Omental fat pad (tissue), 4 donors: ENCODE results near the gene MYO15A. TPM values are rescaled to one million over a fixed set of nuclear protein-coding genes. Genes with fewer than 3 reads are reported as not detected.
A peak's percentile ranks its signal among the peaks of the same experiment; 100 is the strongest.
"Not testable (repeated sequence)": the region's sequence is repeated elsewhere in the genome, so short reads cannot be mapped to it uniquely, and the experiment has no call there.

Source experiments
- ATAC-seq: fragments of 150-250 bp; one replicate; pipeline ENCODE4 v1.9.1; 2016; ENCODE audit warnings: mild to moderate bottlenecking, moderate library complexity; ENCODE audit not compliant: low FRiP score
- DNase-seq: peaks from one replicate; pipeline ENCODE4 v3.0.0-alpha.2; 2019; ENCODE audit warnings: low spot score
- total RNA-seq, 4 donors: library from RNA; depleted of rRNA; stranded (reverse); fragments of >200 nt; gene quantifications; one replicate each; pipeline ENCODE4 v1.1.0, GENCODE V29; 2016
- TF ChIP-seq, protein P1 (sequence below), 3 donors: fragments of 450-650 bp; IDR thresholded peaks; one replicate each; pipeline ENCODE4 v1.5.1; 2016 to 2017; ENCODE audit warnings: antibody characterized with exemption in 3 of 3, mild to moderate bottlenecking in 3 of 3, moderate library complexity in 2 of 3

MYO15A gene
- total RNA-seq, 4 donors from 2014 or later, result 0.31 to 3.9 (median 2.0) TPM

GRCh38 chr17:18205861-18206260, 97.3 kb downstream of the MYO15A start:
- DNase-seq (no peak), ATAC-seq (no peak)
- TF ChIP-seq, protein P1, sequence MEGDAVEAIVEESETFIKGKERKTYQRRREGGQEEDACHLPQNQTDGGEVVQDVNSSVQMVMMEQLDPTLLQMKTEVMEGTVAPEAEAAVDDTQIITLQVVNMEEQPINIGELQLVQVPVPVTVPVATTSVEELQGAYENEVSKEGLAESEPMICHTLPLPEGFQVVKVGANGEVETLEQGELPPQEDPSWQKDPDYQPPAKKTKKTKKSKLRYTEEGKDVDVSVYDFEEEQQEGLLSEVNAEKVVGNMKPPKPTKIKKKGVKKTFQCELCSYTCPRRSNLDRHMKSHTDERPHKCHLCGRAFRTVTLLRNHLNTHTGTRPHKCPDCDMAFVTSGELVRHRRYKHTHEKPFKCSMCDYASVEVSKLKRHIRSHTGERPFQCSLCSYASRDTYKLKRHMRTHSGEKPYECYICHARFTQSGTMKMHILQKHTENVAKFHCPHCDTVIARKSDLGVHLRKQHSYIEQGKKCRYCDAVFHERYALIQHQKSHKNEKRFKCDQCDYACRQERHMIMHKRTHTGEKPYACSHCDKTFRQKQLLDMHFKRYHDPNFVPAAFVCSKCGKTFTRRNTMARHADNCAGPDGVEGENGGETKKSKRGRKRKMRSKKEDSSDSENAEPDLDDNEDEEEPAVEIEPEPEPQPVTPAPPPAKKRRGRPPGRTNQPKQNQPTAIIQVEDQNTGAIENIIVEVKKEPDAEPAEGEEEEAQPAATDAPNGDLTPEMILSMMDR (IDR thresholded peaks at IDR 0.05), result no peak

- TF ChIP-seq, protein P1 (IDR thresholded peaks at IDR 0.05), result no peak
- ATAC-seq, result no peak
- DNase-seq, result no peak
These were observed 98.4 kb downstream of the MYO15A start for GRCh38 chr17:18206962-18207361.

DNA sequence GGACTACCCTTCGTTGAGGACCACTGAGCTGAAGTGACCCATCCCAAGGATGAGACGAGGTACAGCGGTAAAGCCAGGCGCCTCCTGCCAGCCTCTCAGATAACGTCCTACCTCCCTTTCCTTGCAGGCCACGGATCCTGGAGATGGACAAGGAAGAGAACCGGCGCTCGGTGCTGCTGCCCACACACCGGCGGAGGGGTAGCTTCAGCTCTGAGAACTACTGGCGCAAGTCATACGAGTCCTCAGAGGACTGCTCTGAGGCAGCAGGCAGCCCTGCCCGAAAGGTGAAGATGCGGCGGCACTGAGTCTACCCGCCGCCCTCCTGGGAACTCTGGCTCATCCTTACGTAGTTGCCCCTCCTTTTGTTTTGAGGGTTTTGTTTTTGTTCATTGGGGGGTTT, 99.5 kb downstream of the MYO15A start:
- no peak for ATAC-seq
- TF ChIP-seq, protein P1 (IDR thresholded peaks at IDR 0.05), result no peak

GRCh38 chr17:18213666-18214270, 105.2 kb downstream of the MYO15A start:
- DNase-seq (no peak), ATAC-seq (no peak)
- TF ChIP-seq, protein P1 (IDR thresholded peaks at IDR 0.05), result no peak

More for the DNA sequence above, 99.5 kb downstream of the MYO15A start:
- no peak for DNase-seq

DNA sequence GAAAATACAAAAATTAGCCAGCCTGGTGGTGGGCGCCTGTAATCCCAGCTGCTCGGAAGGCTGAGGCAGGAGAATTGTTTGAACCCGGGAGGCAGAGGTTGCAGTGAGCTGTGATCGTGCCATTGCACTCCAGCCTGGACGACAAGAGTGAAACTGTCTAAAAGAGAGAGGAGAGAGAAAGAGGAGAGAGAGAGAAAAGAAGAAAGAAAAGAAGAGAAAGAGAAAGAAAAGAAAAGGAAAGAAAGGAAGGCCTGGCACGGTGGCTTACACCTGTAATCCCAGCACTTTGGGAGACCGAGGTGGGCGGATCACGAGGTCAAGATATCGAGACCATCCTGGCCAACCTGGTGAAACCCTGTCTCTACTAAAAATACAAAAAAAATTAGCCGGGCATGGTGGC, 108.3 kb downstream of the MYO15A start:
- not testable (repeated sequence) for ATAC-seq

GRCh38 chr17:18217412-18218015, 109.0 kb downstream of the MYO15A start:
- DNase-seq, result peak; percentile 84
- peak; percentile 83 for ATAC-seq

More for the DNA sequence above, 108.3 kb downstream of the MYO15A start:
- not testable (repeated sequence) for DNase-seq

GRCh38 chr17:18218756-18219415, 110.3 kb downstream of the MYO15A start:
- TF ChIP-seq, protein P1 (IDR thresholded peaks at IDR 0.05), result no peak
- DNase-seq (no peak), ATAC-seq (no peak)

More at GRCh38 chr17:18217412-18218015, 109.0 kb downstream of the MYO15A start:
- TF ChIP-seq, protein P1 (IDR thresholded peaks at IDR 0.05), result no peak
